ENCODE measurements around the gene CD7. TPM values are rescaled to one million over a fixed set of nuclear protein-coding genes. Genes with fewer than 3 reads are reported as not detected.
A peak's percentile ranks its signal among the peaks of the same experiment; 100 is the strongest.

CD7 gene
- total and polyA plus RNA-seq, 9 of the 15 experiments (the other 6 are each of a cell fraction or from before 2014, with no cell fraction given), result 0.21 to 0.35 TPM; not detected in 7

- TF ChIP-seq MAFG (tag; conservative IDR thresholded peaks at IDR 0.05) (no peak), BCOR (IDR thresholded peaks at IDR 0.05) (peak; percentile 61; the same call in 1 of the 2 replicates), ZZZ3 (IDR thresholded peaks at IDR 0.05) (no peak), GABPB2 (CRISPR knock-in tag; conservative IDR thresholded peaks at IDR 0.05) (no peak), CC2D1A (IDR thresholded peaks at IDR 0.05) (no peak), BCLAF1 (IDR thresholded peaks at IDR 0.05; ENCODE audit: borderline replicate concordance in 1 of 2, control insufficient read depth in 1 of 2, low read depth in 2 of 2, low read length in 1 of 2) (no peak), LEF1 (IDR thresholded peaks at IDR 0.05) (peak; percentile 70; the same call in 1 of the 2 replicates), ZBTB43 (CRISPR knock-in tag; IDR thresholded peaks at IDR 0.05) (0 out of 2 replicates have a peak, but pooled peaks have one; percentile 61), RBFOX2 (IDR thresholded peaks at IDR 0.05; ENCODE audit: low read depth, low read length) (peak; percentile 63), GTF2E2 (tag; IDR thresholded peaks at IDR 0.05) (no peak), LARP7 (IDR thresholded peaks at IDR 0.05) (no peak), ATF1 (CRISPR knock-in tag; IDR thresholded peaks at IDR 0.05) (no peak), ATF1 (tag; IDR thresholded peaks at IDR 0.05) (peak; percentile 80), ZNF184 (CRISPR knock-in tag; IDR thresholded peaks at IDR 0.05) (no peak), ATF7 (IDR thresholded peaks at IDR 0.05) (peak; percentile 72), MAX (CRISPR knock-in tag; IDR thresholded peaks at IDR 0.05) (peak; percentile 72), TBL1XR1 (IDR thresholded peaks at IDR 0.05; ENCODE audit: low read length in 2 of 2) (0 out of 4 replicates have a peak, but pooled peaks of 1 of the 2 experiments have one; percentile 38), TCF7L2 (IDR thresholded peaks at IDR 0.05; ENCODE audit: low read depth, low read length) (no peak), ZBTB17 (CRISPR knock-in tag; IDR thresholded peaks at IDR 0.05) (peak; percentile 39), ZNF395 (CRISPR knock-in tag; IDR thresholded peaks at IDR 0.05) (peak; percentile 84), CXXC5 (CRISPR knock-in tag; IDR thresholded peaks at IDR 0.05) (peak; percentile 82), TEAD4 (IDR thresholded peaks at IDR 0.05; ENCODE audit: low read length) (peak; percentile 63), TEAD4 (CRISPR knock-in tag; IDR thresholded peaks at IDR 0.05; ENCODE audit: borderline replicate concordance) (no peak), NR4A1 (CRISPR knock-in tag; IDR thresholded peaks at IDR 0.05) (no peak), NR4A1 (tag; IDR thresholded peaks at IDR 0.05) (peak; percentile 73; the same call in 1 of the 2 replicates)
Measured at GRCh38 chr17:82338858-82339633, 21.6 kb upstream of the CD7 start (continued).

All from K562 (cell line).